Stimulated activated CD8-positive, alpha-beta memory T cell treated with anti-CD3 and anti-CD28 coated beads, Interleukin-2, amount 100 ng/mL, for 48 hours (primary cell): ENCODE data around the gene STAG1.

ENCODE experiments used
- DNase-seq, 2 donors: peaks; one replicate each; pipeline ENCODE4 v3.0.0-alpha.2; 2020; ENCODE audit warnings: low read depth in 2 of 2

The STAG1 gene

DNA sequence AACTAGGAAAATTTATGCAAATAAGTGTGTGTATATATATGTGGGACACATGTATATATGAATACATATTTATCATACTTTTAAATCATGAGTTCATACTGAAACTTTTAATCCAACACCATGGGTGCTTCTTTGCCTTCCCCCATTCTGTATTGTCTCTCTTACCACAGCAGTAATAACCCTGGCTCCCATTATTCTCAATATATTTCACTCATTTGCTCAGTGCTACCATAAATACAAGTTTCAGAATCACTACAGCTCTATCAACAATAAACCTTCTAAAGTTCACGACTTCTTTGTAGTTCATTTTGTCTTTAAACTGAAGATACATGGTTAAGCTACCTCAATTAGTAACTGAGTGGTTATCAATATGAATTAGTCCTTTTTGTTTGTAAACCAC is 419.9 kb downstream of the STAG1 start:
- DNase-seq: no peak

DNA sequence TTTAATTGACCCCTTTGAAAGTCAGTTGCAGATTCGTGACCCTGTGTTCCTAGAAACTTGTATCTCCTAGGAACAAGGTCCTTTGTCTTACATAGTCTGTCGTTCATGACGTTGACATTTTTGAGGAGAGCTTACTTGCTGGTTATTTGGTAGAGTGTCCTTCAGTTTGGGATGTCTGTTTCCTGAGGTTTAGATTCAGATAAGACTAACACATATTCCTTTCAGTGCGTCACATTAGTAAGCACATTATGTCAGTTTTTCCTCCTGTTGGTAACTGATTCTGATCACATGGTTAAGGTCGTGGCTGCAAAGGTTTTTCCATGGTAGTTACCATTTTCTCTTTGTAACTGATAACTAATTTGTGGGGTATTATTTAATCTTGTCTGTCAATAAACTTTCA is 421.3 kb downstream of the STAG1 start:
- no peak for DNase-seq

GRCh38 chr3:136329593-136329992 is 422.6 kb downstream of the STAG1 start:
- DNase-seq: no peak

DNA sequence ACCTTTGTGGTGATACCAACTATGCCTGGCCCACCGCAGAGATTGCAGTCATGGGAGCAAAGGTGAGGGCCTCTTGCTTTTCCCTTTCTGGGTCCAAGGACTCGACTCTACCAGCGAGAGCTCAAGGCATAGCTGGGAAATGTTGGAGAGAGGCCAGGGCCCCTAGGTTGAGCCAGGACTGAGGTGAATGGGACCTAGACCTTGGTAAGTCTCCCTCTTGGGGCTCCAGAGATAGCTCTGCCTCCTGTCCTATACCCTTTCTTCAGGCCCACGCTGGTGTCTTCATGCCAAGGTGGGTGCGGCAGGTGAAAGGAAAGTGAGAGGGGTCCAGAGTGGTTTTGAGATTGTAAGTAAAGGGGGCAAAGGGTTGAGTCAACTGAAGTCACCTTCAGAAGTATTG is 424.5 kb downstream of the STAG1 start:
- no peak for DNase-seq

DNA sequence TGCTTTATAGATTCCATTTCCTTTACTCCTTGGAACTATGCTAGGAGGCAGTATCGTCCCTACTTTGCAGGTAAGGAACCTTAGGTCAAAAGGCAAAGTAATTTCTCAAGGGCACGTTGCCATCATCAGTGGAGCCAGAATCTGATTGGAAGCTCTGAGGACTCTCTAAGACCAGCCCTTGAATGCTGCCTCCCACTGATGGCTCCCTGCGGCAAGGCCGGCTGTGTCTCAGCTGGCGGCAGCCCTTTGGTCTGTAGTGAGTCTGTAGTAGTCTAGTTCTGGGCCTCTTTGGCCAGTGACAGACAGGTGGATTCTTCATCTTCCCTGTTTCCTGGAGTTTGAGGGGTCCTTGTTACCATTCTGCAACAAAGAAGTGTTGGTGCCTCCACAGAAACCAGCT is 425.9 kb downstream of the STAG1 start:
- DNase-seq: no peak

DNA sequence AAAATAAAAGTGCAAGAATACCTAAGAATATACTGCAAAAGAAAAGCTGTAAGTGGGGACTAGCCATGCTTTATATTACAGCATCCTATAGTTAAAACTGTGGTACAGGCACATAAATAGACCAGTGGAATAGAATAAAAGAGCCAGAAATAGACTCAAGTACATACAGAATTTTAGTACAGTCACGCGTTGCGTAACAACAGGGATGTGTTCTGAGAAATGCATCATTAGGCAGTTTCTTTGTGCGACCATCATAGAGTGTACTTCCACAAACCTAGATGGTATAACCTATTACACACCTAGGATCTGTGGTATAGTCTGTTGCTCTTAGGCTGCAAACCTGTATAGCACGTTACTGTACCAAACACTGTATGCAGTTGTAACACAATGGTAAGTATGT is 440.2 kb downstream of the STAG1 start:
- DNase-seq: no peak

GRCh38 chr3:136311261-136311660 is 440.9 kb downstream of the STAG1 start:
- no peak for DNase-seq

GRCh38 chr3:136305879-136306278 is 446.3 kb downstream of the STAG1 start:
- no peak for DNase-seq

GRCh38 chr3:136300444-136300843 is 451.7 kb downstream of the STAG1 start:
- DNase-seq: no peak

GRCh38 chr3:136297826-136298225 is 454.4 kb downstream of the STAG1 start:
- no peak for DNase-seq

GRCh38 chr3:136296960-136297359 is 455.2 kb downstream of the STAG1 start:
- DNase-seq: no peak

DNA sequence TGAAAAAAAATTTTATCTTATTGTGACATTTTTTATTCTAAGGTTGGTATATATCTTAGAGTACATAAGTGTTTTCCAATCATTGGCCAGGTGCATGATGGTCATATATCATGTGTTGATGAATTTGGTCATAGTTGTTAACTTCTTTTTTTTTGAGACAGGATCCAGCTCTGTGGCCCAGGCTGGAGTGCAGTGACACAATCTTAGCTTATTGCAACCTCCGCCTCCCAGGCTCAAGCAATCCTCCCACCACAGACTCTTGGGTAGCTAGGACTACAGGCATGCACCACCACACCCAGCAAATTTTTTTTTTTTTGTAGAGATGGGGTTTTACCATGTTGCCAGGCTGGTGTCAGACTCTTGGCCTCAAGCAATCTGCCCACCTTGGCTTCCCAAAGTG is 458.0 kb downstream of the STAG1 start:
- DNase-seq: no peak

GRCh38 chr3:136293279-136293678 is 458.9 kb downstream of the STAG1 start:
- no peak for DNase-seq

- no peak for DNase-seq
These were observed 459.7 kb downstream of the STAG1 start for GRCh38 chr3:136292500-136292899.

DNA sequence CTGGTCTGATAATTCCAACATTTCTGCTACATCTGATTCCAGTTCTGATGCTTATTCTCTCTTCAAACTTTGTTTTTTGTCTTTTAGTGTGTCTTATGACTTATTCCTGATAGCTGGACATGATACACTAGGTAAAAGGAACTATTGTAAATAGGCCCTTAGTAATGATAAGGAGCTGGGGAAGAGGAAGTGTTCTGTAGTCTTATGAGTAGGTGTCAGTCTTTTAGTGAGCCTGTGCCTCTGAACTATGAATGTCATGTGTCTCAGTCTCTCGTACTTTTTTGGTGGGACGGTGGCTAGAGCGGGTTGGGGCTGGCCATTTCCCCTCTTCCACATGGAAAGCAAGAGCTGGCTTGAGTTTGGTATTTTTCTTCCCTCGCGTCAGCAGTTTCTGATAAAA is 460.9 kb downstream of the STAG1 start:
- no peak for DNase-seq
